Measurements from ENCODE around the gene ADNP.
"Not testable (repeated sequence)": the region's sequence is repeated elsewhere in the genome, so short reads cannot be mapped to it uniquely, and the experiment has no call there.

Gene ADNP

GRCh38 chr20:50931306-50932015, at the start of gene ADNP:
TSS of gene ADNP (minus strand) at chr20:50931437. CDS start at chr20:50903996, 27,441 bp downstream.
- peak; percentile 96 for DNase-seq

GRCh38 chr20:50980071-50980681, 48.9 kb upstream of the ADNP start:
- DNase-seq, result peak; percentile 63

- not testable (repeated sequence) for DNase-seq
These were observed 47.3 kb upstream of the ADNP start for GRCh38 chr20:50978533-50978932.

- no peak for DNase-seq
These were observed 46.1 kb upstream of the ADNP start for GRCh38 chr20:50977066-50978021.

GRCh38 chr20:50975701-50976330, 44.6 kb upstream of the ADNP start:
- no peak for DNase-seq

- no peak for DNase-seq
These were observed 38.7 kb upstream of the ADNP start for GRCh38 chr20:50969912-50970311.

- DNase-seq, result no peak
These were observed 38.2 kb upstream of the ADNP start for GRCh38 chr20:50969435-50969834.

- DNase-seq, result no peak
These were observed 37.1 kb upstream of the ADNP start for GRCh38 chr20:50968289-50968688.

GRCh38 chr20:50967586-50967985, 36.3 kb upstream of the ADNP start:
- no peak for DNase-seq

- DNase-seq, result no peak
These were observed 28.4 kb upstream of the ADNP start for GRCh38 chr20:50959543-50960126.

GRCh38 chr20:50958615-50959542, 27.6 kb upstream of the ADNP start, which contains the start of gene MOCS3:
TSS of gene MOCS3 (plus strand) at chr20:50958818. CDS start at chr20:50958843, 25 bp downstream.
- DNase-seq, result peak; percentile 88

- DNase-seq, result peak; percentile 93
These were observed 26.8 kb upstream of the ADNP start, which contains the start of gene DPM1 for GRCh38 chr20:50957798-50958614. TSS of gene DPM1 (minus strand) at chr20:50958532. CDS start at chr20:50958523, 9 bp downstream.

GRCh38 chr20:50957276-50957675, 26.0 kb upstream of the ADNP start:
- no peak for DNase-seq

GRCh38 chr20:50953821-50954220, 22.6 kb upstream of the ADNP start:
- DNase-seq, result no peak

- DNase-seq, result no peak
These were observed 22.0 kb upstream of the ADNP start for GRCh38 chr20:50953196-50953595.

- DNase-seq, result no peak
These were observed 17.0 kb upstream of the ADNP start for GRCh38 chr20:50948132-50948785.

GRCh38 chr20:50943069-50943468, 11.8 kb upstream of the ADNP start:
- no peak for DNase-seq

GRCh38 chr20:50933589-50933988, 2.4 kb upstream of the ADNP start:
- no peak for DNase-seq

GRCh38 chr20:50932691-50933280, 1.5 kb upstream of the ADNP start:
- no peak for DNase-seq
